GM21390 (cell line): ENCODE measurements around the gene PTPN23.
A peak's percentile ranks its signal among the peaks of the same experiment; 100 is the strongest.
"Not testable (repeated sequence)": the region's sequence is repeated elsewhere in the genome, so short reads cannot be mapped to it uniquely, and the experiment has no call there.

Experiments used
- ATAC-seq: cut with Tn5 transposase; IDR thresholded peaks from one replicate; pipeline ENCODE4 v1.9.1; 2021; ENCODE audit not compliant: unreplicated experiment

Gene PTPN23, protein sequence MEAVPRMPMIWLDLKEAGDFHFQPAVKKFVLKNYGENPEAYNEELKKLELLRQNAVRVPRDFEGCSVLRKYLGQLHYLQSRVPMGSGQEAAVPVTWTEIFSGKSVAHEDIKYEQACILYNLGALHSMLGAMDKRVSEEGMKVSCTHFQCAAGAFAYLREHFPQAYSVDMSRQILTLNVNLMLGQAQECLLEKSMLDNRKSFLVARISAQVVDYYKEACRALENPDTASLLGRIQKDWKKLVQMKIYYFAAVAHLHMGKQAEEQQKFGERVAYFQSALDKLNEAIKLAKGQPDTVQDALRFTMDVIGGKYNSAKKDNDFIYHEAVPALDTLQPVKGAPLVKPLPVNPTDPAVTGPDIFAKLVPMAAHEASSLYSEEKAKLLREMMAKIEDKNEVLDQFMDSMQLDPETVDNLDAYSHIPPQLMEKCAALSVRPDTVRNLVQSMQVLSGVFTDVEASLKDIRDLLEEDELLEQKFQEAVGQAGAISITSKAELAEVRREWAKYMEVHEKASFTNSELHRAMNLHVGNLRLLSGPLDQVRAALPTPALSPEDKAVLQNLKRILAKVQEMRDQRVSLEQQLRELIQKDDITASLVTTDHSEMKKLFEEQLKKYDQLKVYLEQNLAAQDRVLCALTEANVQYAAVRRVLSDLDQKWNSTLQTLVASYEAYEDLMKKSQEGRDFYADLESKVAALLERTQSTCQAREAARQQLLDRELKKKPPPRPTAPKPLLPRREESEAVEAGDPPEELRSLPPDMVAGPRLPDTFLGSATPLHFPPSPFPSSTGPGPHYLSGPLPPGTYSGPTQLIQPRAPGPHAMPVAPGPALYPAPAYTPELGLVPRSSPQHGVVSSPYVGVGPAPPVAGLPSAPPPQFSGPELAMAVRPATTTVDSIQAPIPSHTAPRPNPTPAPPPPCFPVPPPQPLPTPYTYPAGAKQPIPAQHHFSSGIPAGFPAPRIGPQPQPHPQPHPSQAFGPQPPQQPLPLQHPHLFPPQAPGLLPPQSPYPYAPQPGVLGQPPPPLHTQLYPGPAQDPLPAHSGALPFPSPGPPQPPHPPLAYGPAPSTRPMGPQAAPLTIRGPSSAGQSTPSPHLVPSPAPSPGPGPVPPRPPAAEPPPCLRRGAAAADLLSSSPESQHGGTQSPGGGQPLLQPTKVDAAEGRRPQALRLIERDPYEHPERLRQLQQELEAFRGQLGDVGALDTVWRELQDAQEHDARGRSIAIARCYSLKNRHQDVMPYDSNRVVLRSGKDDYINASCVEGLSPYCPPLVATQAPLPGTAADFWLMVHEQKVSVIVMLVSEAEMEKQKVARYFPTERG (N-terminal part only)

DNA sequence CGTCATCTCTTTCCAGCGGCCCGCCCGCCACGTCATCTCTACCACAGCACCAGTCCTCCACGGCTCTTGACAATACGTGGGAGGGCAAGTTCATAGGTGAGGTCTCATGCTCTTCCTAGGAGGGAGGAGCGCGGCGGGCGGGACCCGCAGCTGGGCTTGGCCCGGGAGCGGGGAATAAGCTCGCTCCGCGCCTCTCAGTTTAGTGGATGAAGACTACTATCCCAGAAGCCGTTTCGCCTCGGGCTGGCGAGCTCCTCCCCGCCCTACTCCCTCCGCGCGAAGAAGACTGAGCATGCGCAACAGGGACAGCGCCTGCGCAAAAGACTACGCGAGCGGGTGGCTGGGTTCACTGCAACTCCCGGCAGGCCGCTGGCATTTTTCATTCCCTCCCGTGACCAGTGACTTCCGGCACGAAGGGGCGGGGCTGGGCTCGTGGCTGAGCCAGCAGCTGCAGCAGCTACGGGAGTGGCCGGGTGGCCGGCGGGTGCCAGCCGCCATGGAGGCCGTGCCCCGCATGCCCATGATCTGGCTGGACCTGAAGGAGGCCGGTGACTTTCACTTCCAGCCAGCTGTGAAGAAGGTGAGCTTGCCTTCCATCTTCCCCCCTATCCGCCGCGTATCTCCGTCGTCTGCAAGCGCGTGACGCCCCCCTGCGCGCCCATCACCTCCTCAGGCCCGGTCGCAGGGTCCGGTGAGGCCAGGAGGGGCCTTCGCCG, at the start of gene PTPN23:
Gene PTPN23 (plus strand): TSS at position 421 of the 716 bp plus-strand sequence. CDS start 76 bp downstream, at position 497.
- peak; percentile 79 for ATAC-seq

- no peak for ATAC-seq
These were observed 46.9 kb upstream of the PTPN23 start for GRCh38 chr3:47333907-47334306.

DNA sequence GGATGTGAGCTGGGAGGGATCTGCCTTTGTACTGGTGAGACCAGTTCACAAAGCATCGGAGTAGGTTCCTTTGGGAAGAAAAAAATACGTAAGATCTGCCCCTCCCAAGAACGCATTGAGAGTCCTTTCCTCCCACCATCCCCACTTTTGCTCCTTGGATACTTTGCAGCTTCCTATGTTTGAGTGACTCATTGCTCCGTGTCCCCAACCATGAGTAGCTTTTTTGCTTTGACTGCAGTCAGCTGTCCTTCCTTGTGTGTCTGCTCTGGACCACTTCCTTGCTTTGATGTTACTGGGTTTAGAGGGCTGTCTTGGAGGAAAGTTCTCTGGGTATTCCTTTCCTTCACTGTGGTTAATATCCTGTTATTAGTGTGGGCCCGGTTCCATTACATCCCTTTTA, 43.2 kb upstream of the PTPN23 start:
- no peak for ATAC-seq

DNA sequence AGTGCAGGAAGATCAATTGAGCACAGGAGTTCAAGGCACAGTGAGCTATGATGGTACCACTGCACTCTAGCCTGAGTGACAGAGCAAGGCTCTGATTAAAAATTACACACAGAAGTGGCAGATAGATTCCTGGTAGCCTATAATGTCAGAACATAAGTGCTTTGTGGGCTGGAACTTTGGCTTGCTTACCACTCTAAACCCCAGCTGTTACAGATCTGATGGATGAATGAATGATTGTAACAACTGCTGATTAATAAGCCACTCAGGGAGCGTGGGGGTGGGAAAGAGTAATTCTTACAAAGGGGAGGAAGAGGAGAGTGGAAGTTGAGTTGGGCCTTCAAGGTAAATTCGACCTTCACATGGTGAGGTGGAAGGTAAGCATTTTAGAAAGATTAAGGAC, 40.9 kb upstream of the PTPN23 start:
- no peak for ATAC-seq

DNA sequence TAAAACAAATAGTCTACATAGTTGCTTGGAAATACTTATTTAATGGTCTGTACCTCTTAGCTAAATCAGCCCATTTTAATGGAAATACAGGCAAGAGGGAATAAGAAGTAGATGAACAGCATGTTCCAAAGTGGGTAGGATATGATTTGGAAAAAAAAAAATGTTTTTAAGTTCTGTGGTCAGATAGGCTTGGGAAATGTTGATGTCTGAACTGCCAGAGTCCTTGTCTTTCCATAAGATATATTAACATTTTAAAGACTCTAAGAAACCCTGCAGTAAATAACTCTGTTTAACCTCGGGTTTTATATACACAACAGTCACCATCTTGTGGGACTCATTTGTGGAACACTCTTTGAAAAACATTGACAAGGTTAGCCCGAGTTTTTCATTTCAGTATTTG, 40.0 kb upstream of the PTPN23 start:
- ATAC-seq, result no peak

DNA sequence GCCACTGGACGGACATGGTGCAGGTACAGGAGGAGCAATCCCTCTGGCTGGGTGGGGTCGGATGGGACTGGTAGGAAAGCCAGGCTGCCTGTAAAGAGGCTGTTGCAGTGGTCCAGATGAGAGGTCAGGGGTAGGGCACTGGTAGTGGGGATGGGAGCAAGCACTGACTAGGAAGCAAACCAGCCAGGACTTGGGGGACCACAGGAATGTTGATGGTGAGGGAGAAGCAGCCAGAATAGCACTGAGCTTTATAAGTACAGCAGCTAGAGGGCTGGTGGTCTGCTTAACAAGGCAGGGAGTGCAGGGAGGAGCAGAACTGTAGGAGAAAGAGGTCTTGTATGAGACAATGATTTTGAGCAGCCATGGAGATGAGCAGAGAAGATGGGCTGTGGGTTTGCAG, 38.7 kb upstream of the PTPN23 start:
- ATAC-seq, result no peak

DNA sequence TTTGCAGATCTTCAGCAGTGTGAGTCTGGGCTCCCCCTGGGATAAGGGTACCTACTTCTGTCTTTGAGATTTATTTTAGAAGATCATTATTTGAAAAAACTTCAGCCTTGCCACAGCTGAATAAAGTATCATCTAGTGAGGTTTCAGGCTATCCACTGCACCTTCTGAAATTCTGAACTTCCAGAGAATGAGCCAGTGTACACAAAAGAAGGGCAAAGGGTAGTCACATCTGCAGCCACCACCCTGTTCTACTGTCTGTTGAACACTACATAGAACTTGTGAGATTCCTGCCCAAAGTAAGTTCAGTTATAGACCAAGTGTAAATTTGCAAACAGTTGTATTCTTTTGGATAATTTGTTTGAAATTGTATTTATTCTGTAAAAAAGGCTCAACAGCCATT, 38.0 kb upstream of the PTPN23 start:
- ATAC-seq, result no peak

- ATAC-seq, result no peak
These were observed 37.3 kb upstream of the PTPN23 start for GRCh38 chr3:47343471-47343971.

- ATAC-seq, result no peak
These were observed 35.9 kb upstream of the PTPN23 start for GRCh38 chr3:47344971-47345370.

DNA sequence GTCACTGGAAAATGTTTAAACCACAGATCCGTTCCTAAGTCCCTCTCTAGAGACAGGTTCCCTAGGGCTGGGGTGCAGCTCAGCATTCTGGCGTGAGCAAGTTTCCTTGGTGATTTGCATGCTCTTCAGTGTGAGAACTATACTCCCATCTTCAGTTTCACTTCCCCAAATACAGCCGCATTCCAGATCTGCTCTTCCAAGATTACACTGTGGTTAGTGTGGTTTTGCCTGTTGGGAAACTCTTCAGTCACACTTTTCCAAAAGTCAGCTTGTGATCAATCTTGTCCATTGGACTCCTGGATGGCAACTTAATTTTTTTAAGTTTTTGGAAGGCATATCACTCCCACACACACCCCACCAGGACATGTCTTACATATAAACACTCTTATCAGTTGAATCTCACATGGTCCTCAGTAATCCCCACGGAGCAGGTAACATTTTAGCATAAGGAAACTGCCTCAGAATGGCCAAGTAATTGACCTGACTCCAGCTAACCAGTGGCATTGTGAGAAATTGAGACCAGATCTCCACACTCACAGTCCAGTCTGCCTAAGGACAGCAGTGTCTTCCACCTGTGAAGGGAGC, 33.5 kb upstream of the PTPN23 start:
- peak; percentile 81 for ATAC-seq

- ATAC-seq, result no peak
These were observed 32.2 kb upstream of the PTPN23 start for GRCh38 chr3:47348411-47349154.

DNA sequence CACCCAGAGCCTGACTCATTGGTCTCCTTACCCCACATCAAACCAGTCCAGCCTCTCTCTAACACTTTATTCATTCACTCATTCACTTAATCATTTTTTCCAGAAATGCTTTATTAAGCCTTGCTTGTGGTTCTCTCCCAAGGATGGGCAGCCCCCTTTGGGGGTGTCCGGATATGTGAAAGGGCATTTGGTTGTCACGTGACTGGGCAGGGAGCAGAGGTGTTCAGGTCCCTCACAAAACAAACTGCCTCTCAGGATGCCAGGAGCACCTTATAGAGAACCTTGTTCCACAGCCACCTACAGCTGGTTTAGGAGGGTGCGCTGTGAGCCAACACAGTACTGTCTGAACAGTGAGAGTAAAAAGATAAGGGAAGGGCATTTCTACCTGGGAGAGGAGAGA, 25.8 kb upstream of the PTPN23 start:
- ATAC-seq, result no peak

DNA sequence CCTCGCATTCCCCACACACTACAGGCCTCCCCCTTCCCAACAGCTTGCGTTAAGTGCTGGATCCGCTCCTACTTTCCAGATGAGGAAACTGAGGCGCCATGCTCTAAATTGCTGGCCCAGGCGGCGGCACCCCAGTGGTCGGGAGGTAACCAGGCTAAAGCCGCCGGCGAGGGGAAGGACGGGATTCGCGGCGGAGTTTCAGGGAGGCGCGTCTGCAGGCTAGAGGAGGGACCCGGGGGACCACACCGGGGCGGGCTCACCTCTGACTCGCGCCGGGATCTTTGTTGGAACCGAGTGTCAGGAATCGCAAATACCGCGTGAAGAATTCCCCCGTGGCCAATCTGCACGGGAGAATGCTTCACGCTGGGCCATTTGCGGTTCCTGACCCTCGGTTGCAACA, 24.6 kb upstream of the PTPN23 start:
- no peak for ATAC-seq

- ATAC-seq, result no peak
These were observed 21.5 kb upstream of the PTPN23 start for GRCh38 chr3:47359323-47359722.

- not testable (repeated sequence) for ATAC-seq
These were observed 20.7 kb upstream of the PTPN23 start for GRCh38 chr3:47360110-47360517.

DNA sequence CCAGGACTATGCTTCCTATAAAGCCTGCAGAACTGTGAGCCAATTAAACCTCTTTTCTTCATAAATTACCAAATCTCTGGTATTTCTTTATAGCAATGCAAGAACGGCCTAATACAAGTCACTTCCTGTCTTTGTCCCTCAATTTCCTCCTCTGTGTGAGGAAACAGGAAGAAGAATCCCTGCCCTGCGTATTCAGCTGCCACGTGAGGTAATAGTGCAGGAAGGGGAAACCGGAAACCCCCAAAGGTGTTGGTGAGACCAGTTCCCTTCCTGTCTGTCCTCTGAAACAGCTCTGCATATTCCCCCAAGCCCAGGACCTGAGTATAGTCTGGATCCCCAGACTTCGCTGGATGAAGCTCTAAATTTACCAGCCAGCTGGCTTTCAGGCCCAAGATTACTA, 18.1 kb upstream of the PTPN23 start:
- no peak for ATAC-seq

DNA sequence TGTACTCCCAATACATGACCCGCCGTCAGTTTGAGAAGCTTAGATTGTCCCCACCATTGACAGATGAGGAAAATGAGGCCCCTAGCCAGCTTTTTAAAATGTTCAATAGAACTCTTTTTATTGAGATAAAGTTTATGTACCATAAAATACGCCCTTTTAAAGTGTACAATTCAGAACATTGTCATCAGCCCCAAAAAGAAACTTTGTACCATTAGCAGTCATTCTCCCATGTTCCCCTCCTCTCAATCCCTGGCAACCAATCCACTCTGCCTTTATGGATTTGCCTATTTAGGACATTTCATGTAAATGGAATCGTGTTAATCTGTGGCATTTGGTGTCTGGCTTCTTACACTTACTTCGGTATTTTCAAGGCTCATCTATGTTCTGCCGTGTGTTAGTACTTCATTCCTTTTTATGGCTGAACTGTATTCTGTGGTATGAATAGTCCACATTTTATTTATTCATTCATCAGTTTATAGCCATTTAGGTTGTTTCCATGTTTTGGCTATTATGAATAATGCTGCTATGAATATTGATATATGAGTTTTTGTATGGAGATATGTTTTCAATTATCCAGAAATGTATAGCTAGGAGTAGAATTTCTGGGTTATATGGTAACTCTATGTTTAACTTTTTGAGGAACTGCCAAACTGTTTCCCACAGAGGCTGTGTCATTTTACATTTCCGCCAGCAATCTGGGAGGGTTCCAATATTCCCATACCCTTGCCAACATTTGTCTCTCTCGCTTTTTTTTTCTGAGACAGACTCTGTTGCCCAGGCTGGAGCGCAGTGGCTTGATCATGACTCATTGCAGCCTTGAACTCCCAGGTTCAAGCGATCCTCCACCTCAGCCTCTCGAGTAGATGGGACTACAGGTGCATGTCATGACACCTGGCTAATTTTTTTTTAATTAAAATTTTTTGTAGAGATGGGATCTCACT, 15.3 kb upstream of the PTPN23 start:
- no peak for ATAC-seq

DNA sequence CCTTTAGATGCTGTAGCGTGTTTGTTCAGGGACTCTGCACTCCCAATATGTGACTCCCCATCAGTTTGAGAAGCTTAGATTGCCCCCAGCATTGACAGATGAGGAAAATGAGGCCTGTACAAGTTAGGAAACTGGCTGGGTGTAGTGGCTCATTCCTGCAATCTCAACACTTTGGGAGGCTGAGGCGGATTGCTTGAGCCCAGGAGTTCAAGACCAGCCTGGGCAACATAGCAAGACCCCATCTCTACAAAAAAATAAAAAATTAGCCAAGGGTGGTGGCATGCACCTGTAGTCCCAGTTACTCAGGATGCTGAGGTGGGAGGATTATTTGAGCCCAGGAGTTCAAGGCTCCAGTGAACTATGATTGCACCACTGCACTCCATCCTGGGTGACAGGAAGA, 14.0 kb upstream of the PTPN23 start:
- ATAC-seq, result no peak
